HPDE6-E6E7 (cell line): ENCODE measurements around the gene CYP2A6.
"Not testable (repeated sequence)": the region's sequence is repeated elsewhere in the genome, so short reads cannot be mapped to it uniquely, and the experiment has no call there.

Experiments
- DNase-seq: peaks from one replicate; pipeline ENCODE4 v3.0.0; 2011; ENCODE audit warnings: missing footprints; ENCODE audit errors: extremely low spot score

Gene CYP2A6, protein sequence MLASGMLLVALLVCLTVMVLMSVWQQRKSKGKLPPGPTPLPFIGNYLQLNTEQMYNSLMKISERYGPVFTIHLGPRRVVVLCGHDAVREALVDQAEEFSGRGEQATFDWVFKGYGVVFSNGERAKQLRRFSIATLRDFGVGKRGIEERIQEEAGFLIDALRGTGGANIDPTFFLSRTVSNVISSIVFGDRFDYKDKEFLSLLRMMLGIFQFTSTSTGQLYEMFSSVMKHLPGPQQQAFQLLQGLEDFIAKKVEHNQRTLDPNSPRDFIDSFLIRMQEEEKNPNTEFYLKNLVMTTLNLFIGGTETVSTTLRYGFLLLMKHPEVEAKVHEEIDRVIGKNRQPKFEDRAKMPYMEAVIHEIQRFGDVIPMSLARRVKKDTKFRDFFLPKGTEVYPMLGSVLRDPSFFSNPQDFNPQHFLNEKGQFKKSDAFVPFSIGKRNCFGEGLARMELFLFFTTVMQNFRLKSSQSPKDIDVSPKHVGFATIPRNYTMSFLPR

DNA sequence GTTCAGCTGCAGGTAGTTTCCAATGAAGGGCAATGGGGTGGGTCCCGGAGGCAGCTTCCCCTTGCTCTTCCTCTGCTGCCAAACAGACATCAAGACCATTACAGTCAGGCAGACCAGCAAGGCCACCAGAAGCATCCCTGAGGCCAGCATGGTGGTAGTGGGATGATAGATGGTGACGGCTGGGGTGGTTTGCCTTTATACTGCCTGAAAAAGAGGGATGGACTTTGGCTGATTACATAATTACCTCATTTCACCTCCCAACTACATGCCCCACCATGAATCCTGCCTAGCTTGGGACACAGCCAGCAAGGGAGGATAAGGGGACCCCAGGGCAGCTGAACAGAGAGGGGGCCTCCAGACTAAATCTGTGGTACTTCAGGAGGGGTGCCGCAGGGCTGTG, at the start of gene CYP2A6:
CYP2A6 (minus strand) TSS at position 171 of the 400 bp plus-strand sequence; CDS start at position 150, 21 bp downstream.
- DNase-seq: not testable (repeated sequence)

DNA sequence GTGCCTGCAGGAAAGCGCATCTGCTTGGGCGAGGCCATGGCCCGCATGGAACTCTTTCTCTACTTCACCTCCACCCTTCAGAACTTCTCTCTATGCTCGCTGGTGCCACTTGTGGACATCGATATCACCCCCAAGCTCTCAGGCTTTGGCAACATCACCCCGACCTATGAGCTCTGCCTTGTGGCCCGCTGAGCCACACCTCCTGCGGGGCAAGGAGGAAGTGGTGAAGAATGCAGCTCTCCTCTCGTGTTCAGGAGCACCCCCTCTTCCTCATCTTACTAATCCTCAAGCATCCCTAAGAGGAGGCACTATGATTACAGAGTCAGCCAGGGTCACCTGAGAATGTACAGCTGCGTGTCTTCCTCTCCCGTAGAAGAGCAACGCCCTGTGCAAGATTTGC, 49.7 kb upstream of the CYP2A6 start:
- not testable (repeated sequence) for DNase-seq

DNA sequence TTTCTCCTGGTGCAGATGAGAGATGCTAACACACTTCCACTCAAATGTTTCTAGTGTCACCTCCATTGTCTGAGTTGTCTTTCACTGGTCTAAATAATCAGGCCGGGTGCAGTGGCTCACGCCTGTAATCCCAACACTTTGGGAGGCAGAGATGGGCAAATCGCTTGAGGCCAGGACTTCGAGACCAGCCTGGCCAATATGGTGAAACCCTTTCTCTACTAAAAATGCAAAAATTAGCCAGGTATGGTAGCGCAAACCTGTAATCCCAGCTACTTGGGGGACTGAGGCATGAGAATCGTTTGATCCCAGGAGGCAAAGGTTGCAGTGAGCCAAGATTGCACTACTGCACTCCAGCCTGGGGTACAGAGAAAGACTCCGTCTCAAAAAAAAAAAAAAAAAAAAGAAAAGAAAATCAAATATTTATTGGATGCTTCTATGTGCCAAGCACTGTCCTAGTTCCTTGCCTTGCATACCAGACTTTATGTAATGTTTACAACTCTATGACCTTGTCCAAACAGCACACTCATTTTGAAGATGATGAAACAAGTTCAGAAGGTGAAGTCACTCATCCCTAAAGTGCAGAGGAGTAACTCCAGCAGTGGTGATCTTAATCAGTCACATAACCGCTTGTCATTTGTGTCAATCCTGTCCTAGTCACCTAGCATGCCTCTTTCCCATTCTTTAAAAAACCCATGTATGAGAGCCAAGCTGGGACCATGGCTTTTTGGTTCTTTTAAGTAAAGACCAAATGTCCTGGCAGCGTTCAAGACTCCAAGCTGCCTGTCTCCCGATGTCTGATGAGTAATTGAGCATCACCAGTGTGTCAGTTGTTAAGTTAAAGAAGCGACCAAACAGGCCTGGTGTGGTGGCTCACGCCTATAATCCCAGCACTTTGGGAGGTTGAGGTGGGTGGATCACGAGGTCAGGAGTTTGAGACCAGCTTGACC, 46.9 kb upstream of the CYP2A6 start:
- DNase-seq: not testable (repeated sequence)

DNA sequence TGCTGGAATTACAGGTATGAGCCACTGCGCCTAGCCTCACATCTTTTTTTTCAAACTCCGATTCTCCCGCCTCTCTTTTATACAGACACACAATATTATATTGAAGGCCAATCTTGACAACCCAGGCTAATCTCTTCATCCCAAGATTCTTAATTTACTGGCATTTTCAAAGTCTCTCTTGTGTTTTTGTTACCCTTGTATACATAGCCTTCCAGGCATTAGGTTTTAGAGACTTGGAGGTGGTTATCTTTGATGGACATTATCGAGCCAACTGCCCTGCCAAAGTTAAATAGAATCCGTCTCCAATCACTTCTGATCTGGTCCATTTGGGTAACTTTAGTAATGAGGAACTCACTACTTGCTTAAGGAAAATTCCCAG, 46.2 kb upstream of the CYP2A6 start:
- no peak for DNase-seq

DNA sequence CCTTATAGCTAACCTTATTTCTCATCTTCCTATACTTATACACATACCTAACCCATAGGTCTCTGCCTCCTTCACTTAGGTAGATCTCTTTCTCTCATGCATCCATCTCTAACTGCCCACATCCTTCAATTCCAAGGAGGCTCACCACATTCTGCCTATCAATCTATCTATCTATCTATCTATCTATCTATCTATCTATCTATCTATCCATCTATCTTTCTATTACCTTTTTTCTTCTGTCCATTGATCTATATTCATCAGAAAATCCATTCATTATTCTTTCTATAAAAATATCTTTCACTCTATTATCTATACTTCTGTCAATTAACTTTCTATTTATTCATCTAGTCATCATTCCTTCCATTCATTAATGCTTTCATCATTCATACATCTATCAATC, 42.9 kb upstream of the CYP2A6 start:
- DNase-seq: no peak

DNA sequence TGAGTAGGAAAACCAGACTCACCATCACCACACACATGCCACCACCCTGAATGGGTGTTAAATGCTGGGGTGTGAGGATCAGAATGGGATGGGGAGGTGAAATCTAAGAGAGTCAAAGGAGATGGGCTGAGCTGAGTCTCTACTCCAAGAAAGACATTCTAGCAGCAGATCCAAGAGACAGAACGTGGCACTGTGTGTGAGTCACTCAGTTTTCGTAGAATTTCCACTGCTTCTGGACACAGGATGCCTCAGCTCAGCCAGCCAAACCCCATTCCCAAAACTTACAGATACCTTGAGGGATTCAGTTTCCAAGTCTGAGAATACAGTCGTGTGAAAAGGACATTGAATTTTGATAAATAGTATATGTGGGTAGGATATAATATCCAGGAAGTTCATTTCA, 39.1 kb upstream of the CYP2A6 start:
- DNase-seq: no peak

DNA sequence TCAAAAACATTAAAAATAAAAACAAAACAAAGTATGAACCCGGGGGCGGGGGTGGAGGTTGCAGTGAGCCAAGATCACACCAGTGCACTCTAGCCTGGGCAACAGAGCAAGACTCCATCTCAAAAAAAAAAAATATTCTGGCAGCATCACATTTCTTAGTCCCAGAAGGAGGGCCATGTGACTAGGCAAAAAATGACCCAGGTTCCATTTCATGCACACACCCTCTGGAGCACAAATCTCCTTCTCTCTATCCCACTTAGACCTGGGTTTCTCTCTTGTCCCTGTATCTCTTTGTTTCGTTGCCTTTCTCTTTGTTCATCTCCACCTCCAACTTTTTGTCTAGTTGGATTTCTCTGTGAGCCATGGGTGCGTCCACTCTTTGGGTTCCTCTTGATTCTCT, 37.9 kb upstream of the CYP2A6 start:
- DNase-seq: no peak

DNA sequence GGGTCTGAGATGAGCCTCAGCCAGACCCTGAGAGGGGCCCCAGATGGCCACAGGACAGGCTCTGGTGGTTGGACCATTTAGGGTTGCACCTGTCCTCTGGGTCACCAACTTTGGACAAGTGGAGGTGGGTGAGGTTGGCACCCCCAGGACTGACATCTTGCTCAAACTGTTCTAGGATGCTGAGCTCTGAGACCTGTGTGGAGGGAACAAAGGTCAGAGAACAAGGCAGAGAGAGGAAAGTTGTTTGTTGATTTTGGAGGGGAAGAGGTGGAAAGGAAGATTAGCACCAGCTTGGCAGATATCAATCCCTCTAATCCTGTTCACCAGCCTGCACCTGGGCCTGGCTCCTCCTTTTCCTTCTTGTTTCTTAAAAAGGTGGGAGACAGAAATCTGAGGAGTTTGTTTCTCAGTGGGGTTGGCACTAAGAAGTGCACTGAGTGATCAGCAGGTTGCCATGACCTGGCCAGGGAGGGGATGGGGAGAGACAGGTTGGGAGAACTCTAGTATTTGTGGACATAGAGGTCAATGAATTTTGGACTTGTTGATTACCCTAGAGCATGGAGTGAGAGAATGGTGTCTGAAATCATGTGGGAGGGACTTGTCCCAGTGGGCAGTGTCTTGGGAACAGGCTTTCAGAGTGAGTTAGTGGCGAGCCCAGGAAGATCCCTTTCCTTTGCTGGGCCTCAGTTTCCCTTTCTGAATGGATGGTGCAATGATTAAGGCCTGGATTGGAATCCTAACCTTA, 34.1 kb upstream of the CYP2A6 start:
- not testable (repeated sequence) for DNase-seq

DNA sequence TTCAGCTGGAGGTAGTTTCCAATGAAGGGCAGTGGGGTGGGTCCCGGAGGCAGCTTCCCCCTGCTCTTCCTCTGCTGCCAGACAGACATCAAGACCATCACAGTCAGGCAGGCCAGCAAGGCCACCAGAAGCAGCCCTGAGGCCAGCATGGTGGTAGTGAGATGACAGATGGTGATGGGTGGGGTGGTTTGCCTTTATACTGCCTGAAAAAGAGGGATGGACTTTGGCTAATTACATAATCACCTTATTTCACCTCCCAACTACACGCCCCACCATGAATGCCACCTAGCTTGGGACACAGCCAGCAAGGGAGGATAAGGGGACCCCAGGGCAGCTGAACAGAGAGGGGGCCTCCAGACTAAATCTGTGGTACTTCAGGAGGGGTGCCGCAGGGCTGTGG, 31.8 kb upstream of the CYP2A6 start, which contains the start of gene CYP2A7:
CYP2A7 (minus strand) TSS at position 170 of the 400 bp plus-strand sequence; CDS start at position 149, 21 bp downstream.
- DNase-seq: not testable (repeated sequence)

DNA sequence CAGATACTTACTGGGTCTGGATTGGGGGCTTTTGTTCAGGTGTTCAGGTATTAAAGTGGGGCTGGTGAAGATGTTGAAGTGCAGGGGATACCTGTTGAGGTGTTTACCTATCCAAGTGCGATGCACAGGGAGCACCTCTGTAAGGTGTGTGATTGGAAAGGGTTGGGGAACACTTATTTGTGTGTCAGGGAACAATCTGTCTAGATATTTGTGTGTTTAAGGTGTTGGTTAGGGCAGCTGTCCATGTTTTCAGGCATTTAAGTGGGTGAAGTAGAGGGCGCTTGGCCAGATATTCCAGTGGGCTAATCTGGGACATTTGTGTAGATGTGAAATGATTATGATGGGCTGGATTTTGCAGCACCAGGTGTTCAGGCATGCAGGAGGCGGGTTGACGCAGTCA, 29.1 kb upstream of the CYP2A6 start:
- DNase-seq: not testable (repeated sequence)

DNA sequence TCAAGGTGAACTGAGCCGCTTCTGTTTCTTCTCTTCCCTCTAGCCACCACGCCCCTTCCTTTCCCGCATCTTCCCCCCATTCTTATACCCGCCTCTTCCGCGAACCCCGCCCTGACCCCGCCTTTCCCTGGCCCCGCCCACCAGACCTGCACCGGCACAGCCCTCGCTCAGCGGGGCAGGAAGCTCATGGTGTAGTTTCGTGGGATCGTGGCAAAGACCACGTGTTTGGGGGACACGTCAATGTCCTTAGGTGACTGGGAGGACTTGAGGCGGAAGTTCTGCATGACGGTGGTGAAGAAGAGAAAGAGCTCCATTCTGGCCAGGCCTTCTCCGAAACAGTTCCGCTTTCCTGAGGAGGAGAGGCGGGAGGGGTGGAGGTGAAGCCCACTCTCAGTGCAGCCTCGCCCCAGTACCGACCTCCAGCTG, 25.3 kb upstream of the CYP2A6 start:
- DNase-seq: not testable (repeated sequence)

DNA sequence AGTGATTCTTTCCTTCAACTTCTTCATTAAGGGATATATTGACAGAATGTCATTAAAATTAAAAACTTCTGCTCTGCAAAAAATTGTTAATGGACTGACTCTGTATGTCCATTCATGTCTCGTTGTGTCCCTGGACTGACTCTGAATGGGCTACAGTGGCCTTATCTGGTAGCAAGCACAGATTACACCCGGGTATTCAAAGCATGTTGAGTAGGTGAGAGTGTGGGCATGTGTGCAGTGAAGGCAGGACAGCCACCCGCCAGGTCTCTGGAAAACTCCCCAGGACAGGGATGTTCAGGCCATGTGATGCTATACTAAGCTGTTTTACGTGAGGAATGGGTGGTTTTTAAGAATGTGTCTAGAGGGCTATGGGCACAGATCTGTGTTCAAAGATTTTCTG, 24.6 kb upstream of the CYP2A6 start:
- not testable (repeated sequence) for DNase-seq

DNA sequence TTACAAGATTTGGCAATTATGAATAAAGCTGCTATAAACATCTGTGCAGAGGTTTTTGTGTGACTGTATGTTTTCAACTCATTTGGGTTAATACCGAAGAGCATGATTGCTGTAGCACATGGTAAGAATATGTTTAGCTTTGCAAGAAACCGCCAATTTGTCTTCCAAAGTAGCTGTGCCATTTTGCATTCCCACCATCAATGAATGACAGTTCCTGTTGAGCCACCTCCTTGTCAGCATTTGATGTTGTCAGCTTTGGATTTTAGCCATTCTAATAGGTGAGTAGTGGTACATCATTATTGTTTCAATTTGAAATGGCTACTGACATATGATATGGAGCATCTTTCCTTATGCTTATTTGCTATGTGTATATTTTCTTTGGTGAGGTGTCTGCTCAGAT, 23.6 kb upstream of the CYP2A6 start:
- DNase-seq: not testable (repeated sequence)

DNA sequence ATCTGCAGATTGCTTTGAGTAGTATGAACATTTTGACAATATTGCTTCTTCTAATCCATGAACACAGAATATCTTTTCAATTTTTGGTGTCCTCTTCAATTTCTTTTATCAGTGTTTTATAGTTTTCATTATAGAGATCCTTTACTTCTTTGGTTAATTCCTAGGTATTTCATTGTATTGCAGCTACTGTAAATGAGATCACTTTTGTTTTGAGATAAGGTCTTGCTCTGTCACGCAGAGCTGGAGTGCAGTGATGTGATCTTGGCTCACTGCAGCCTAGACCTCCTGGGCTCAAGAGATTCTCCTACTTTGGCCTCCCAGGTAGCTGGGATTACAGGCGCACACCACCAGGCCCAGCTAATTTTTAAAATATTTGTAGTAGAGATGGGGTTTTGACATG, 22.0 kb upstream of the CYP2A6 start:
- DNase-seq: no peak

DNA sequence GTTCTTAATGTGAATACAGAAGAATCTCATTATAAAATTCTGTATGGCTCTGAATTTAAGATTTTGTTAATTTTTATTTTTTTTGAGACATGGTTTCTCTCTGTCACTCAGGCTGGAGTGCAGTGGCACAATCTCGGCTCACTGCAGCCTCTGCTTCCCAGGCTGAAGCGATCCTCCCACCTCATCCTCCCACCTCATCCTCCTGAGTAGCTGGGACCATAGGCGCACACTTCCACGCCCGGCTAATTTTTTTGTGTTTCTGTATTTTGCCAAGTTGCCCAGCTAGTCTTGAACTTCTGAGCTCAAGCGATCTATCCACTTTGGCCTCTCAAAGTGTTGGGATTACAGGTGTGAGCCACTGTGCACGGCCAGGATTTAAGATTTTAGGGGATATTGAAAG, 17.5 kb upstream of the CYP2A6 start:
- DNase-seq: no peak

DNA sequence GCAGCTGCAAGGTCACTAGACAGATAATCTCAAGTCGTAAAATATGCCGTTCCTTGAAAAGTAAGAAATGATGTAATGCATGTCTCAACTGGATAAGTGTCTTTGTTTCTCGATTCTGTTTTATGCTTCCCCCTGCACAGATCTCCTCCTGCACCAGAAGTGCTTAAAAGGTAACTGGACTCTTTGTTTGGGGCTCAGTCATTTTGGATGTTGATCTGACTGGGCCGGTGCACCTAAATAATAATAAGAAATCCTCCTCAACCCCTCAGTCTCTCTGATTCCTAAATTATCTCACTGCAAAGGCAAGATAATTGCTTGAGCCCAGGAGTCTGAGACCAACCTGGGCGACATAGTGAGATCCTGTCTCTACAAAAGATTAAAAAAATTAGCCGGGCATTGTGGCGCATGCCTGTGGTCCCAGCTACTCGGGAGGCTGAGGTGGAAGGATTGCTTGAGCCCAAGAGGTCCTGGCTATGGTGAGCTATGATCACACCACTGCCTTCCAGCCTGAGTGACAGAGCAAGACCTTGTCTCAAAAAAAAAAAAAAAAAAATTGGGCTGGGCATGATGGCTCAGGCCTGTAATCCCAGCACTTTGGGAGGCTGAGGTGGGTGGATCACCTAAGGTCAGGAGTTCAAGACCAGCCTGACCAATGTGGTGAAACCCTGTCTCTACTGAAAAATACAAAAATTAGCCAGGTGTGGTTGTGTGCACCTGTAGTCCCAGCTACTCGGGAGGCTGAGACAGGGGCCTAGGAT, 14.7 kb upstream of the CYP2A6 start:
- not testable (repeated sequence) for DNase-seq

DNA sequence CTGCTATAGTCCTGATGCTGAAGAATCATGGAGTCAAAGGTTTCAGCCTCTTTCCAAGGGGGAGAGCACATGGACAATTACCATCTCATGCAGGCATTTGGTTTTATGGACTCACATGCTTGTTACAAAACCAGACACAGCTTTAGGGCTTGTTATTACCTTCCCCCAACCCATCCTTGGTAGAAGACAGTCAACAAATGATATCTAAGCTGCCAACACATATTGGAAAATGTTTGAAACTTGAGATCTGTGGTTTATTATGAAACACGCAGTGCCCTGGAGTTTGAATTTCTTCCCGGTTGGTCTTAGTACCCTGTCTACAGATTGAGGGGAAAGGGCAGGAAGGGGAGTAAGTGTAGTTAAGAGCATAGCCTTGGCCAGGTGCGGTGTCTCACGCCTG, 12.5 kb upstream of the CYP2A6 start:
- no peak for DNase-seq

DNA sequence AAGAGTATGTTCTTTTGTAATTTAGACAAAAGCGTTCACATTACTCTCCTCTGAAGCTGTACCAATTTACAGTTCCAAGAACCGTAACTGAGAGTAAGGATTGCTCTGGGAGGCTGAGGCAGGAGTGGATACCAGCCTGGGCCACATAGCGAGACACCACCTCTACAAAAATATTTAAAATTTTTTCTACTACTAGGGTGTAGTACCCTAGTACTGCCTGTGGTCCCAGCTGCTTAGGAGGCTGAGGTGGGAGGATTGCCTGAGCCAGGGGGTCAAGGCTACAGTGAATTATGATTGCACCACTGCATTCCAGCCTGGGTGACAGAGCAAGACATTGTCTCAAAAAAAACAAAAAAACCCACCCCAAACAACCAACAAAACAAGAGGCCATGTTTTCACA, 12.1 kb upstream of the CYP2A6 start:
- no peak for DNase-seq

DNA sequence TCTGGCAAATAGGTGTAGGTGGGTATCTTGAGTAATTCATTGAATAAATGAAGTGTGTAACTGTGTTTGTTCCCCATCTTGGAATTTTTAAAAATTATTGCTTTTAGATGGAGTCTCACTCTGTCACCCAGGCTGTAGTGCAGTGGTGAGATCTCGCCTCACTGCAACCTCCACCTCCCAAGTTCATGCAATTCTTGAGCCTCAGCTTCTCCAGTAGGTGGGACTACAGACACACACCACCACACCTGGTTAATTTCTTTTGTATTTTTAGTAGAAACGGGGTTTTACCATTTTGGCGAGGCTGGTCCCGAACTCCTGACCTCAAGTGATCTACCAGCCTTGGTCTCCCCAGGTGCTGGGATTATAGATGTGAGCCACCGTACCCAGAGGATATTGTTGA, 7.9 kb upstream of the CYP2A6 start:
- no peak for DNase-seq

DNA sequence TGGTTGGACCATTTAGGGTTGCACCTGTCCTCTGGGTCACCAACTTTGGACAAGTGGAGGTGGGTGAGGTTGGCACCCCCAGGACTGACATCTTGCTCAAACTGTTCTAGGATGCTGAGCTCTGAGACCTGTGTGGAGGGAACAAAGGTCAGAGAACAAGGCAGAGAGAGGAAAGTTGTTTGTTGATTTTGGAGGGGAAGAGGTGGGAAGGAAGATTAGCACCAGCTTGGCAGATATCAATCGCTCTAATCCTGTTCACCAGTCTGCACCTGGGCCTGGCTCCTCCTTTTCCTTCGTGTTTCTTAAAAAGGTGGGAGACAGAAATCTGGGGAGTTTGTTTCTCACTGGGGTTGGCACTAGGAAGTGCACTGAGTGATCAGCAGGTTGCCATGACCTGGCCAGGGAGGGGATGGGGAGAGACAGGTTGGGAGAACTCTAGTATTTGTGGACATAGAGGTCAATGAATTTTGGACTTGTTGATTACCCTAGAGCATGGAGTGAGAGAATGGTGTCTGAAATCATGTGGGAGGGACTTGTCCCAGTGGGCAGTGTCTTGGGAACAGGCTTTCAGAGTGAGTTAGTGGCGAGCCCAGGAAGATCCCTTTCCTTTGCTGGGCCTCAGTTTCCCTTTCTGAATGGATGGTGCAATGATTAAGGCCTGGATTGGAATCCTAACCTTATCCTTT, 2.4 kb upstream of the CYP2A6 start:
- DNase-seq: not testable (repeated sequence)
